ENCODE measurements around the gene UBE2E2.

The UBE2E2 gene

DNA sequence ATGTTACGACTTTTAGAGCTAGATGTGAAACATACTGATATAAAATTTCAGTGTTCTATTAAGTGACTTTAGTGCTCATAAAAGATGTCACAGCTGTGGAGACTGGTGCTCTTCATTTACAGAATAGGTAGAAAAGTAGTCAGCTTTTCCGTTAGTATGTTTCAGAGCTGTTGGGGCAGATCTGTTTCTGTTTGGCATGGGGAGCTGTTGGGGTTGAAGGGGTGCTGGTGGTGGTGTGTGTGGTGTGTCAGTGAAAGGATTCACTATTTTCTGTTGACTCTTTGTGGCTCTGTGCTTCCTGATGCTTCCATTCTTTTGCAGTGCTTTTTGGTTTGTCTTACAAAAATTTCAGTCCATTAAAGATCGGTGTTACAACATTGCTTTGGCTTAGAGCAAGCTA lies 3.2 kb downstream of the UBE2E2 start:
- H3K4me1 ChIP-seq (ENCODE audit: control insufficient read depth in 2 of 2, insufficient read depth in 1 of 2, low read depth in 1 of 2, low read length in 2 of 2): peaks cover 3 to 9% of the 10 kb centered on the region in 2 donors
- WGBS, 2 donors (ENCODE audit: extremely low coverage in 2 of 2, insufficient read length in 2 of 2, insufficient replicate concordance in 1 of 2): no CpG with 5 or more reads among the region's 3 CpGs
- DNase-seq (ENCODE audit: low spot score): no peak

DNA sequence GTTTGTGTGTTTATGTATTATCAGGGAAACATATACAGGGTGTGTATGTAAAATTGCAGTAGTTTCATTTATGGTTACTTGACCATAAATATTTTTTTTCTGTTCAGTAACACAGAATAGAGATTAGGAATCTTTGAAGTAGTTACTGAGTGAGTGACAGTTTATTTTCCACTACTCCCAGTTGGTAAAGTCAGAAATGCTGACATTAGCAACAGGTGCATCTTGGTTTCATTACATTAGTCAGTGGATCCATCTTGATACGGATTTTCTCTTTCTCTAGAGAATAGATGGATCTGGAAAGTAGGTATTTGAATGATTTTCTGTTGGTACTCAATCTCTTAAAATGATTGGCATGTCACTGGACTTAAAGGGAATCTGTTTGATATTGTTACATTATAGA lies 6.0 kb downstream of the UBE2E2 start:
- no peak overlapping the region for H3K4me2 ChIP-seq (ENCODE audit: insufficient read depth, low read length, poor library complexity, severe bottlenecking)
- H3K36me3 ChIP-seq (replicated peaks in 1 of 2; ENCODE audit: control insufficient read depth in 2 of 2, insufficient read depth in 2 of 2, low read length in 2 of 2): no peaks in the 10 kb centered on the region
- no peak overlapping the region for H2AK5ac ChIP-seq (ENCODE audit: low read depth, low read length)
- no peak overlapping the region for H3K23ac ChIP-seq (ENCODE audit: low read depth, low read length, poor library complexity)
- H3K27me3 ChIP-seq (ENCODE audit: control insufficient read depth in 3 of 3, insufficient read depth in 3 of 3, low read depth in 1 of 3, low read length in 3 of 3): no peaks in the 10 kb centered on the region
- H4K8ac ChIP-seq (ENCODE audit: low read depth, low read length): no peak overlapping the region
- no peak overlapping the region for H2BK120ac ChIP-seq (ENCODE audit: low read depth, low read length)
- H3K4me1 ChIP-seq (ENCODE audit: control insufficient read depth in 2 of 2, insufficient read depth in 1 of 2, low read depth in 1 of 2, low read length in 2 of 2): peaks cover 0 to 9% of the 10 kb centered on the region in 2 donors
- no peak overlapping the region for H2BK5ac ChIP-seq (ENCODE audit: low read length)
- no peak overlapping the region for H3K4ac ChIP-seq (ENCODE audit: low read length)
- no peaks in the 10 kb centered on the region for H3K9me3 ChIP-seq (replicated peaks in 1 of 2; ENCODE audit: control insufficient read depth in 2 of 2, insufficient read depth in 1 of 2, low read depth in 1 of 2, low read length in 2 of 2)
- H3K27ac ChIP-seq (replicated peaks; ENCODE audit: low read length): no peak overlapping the region
- H2BK15ac ChIP-seq (ENCODE audit: low read length): no peak overlapping the region
- H3K4me3 ChIP-seq (ENCODE audit: low read length in 2 of 2): no peak overlapping the region
- H3K18ac ChIP-seq (ENCODE audit: low read length): no peak overlapping the region
- peaks cover 2% of the 10 kb centered on the region for H3K79me1 ChIP-seq (ENCODE audit: low read depth, low read length)
- no peak overlapping the region for H3K9ac ChIP-seq (ENCODE audit: low read depth, low read length, poor library complexity)
- H2AFZ ChIP-seq (ENCODE audit: low read length): no peak overlapping the region
- H3K14ac ChIP-seq (ENCODE audit: low read length): no peak overlapping the region
- no CpG with 5 or more reads among the region's 1 CpG for WGBS, 2 donors (ENCODE audit: extremely low coverage in 2 of 2, insufficient read length in 2 of 2, insufficient replicate concordance in 1 of 2)
- H4K91ac ChIP-seq (ENCODE audit: low read depth, low read length, poor library complexity): no peak overlapping the region
- no peak for DNase-seq (ENCODE audit: low spot score)
- H2BK12ac ChIP-seq (ENCODE audit: low read length): no peak overlapping the region

More for the DNA sequence above, 3.2 kb downstream of the UBE2E2 start:
- Histone ChIP-seq H2BK5ac (ENCODE audit: low read length) (no peak overlapping the region), H4K91ac (ENCODE audit: low read depth, low read length, poor library complexity) (no peak overlapping the region), H3K14ac (ENCODE audit: low read length) (no peak overlapping the region), H3K27me3 (ENCODE audit: control insufficient read depth in 3 of 3, insufficient read depth in 3 of 3, low read depth in 1 of 3, low read length in 3 of 3) (peaks cover 0 to 13% (median 2%) of the 10 kb centered on the region in 3 experiments), H3K23ac (ENCODE audit: low read depth, low read length, poor library complexity) (no peak overlapping the region), H2BK12ac (ENCODE audit: low read length) (no peak overlapping the region), H2AK5ac (ENCODE audit: low read depth, low read length) (no peak overlapping the region), H2BK15ac (ENCODE audit: low read length) (no peak overlapping the region), H3K9me3 (replicated peaks in 1 of 2; ENCODE audit: control insufficient read depth in 2 of 2, insufficient read depth in 1 of 2, low read depth in 1 of 2, low read length in 2 of 2) (no peaks in the 10 kb centered on the region), H3K36me3 (replicated peaks in 1 of 2; ENCODE audit: control insufficient read depth in 2 of 2, insufficient read depth in 2 of 2, low read length in 2 of 2) (no peaks in the 10 kb centered on the region), H3K4me2 (ENCODE audit: insufficient read depth, low read length, poor library complexity, severe bottlenecking) (no peak overlapping the region), H2BK120ac (ENCODE audit: low read depth, low read length) (no peak overlapping the region), H2AFZ (ENCODE audit: low read length) (no peak overlapping the region), H3K4me3 (ENCODE audit: low read length in 2 of 2) (no peak overlapping the region), H3K9ac (ENCODE audit: low read depth, low read length, poor library complexity) (no peak overlapping the region), H3K18ac (ENCODE audit: low read length) (no peak overlapping the region), H3K4ac (ENCODE audit: low read length) (no peak overlapping the region), H3K27ac (replicated peaks; ENCODE audit: low read length) (no peak overlapping the region), H4K8ac (ENCODE audit: low read depth, low read length) (no peak overlapping the region), H3K79me1 (ENCODE audit: low read depth, low read length) (peaks cover 2% of the 10 kb centered on the region)

DNA sequence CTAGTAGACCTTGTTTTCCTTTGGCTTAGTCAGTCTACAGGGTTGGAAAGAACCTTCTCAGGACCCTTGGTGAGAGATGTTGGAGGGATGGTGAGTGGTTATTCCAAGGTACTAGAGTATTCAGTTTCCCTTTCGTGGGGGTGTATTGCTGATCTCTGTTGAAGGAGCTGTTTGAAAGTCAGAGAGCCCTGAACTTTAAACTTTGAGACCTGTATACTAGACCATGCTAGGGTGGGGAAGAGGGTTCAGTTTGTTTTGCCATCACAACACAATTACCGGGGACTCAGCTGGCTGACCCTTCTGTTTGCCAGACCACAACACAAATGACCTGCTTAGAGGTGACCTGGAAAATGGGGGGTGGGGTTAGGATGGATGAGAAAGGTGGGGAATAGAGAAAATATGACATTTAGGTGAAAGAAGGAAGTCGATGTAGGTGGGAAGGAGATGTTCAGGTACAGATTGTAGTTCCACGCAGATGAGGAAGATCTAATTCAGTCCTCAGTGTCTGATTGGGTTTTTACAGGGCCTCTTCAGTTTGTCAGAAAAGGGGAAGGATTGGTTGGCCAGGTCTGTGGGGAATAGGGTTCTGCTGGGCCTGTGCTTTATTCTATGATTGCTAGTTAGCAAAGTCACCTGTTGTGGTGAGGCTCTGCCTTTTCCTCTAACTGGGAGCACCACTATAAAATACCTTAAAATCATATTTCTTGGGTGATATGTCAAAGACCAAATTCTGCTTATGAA lies 6.8 kb downstream of the UBE2E2 start:
- H2AFZ ChIP-seq (ENCODE audit: low read length): no peak overlapping the region
- no peak overlapping the region for H2BK12ac ChIP-seq (ENCODE audit: low read length)
- no peak overlapping the region for H4K8ac ChIP-seq (ENCODE audit: low read depth, low read length)
- no peak overlapping the region for H2AK5ac ChIP-seq (ENCODE audit: low read depth, low read length)
- H2BK5ac ChIP-seq (ENCODE audit: low read length): no peak overlapping the region
- peaks cover 2% of the 10 kb centered on the region for H3K79me1 ChIP-seq (ENCODE audit: low read depth, low read length)
- no peak overlapping the region for H4K91ac ChIP-seq (ENCODE audit: low read depth, low read length, poor library complexity)
- H3K9me3 ChIP-seq (replicated peaks in 1 of 2; ENCODE audit: control insufficient read depth in 2 of 2, insufficient read depth in 1 of 2, low read depth in 1 of 2, low read length in 2 of 2): no peaks in the 10 kb centered on the region
- WGBS, 2 donors (ENCODE audit: extremely low coverage in 2 of 2, insufficient read length in 2 of 2, insufficient replicate concordance in 1 of 2): 100% methylated on average over 1 of the region's 4 CpGs
- no peak overlapping the region for H3K4me3 ChIP-seq (ENCODE audit: low read length in 2 of 2)
- H3K27ac ChIP-seq (replicated peaks; ENCODE audit: low read length): no peak overlapping the region
- H3K9ac ChIP-seq (ENCODE audit: low read depth, low read length, poor library complexity): no peak overlapping the region
- no peaks in the 10 kb centered on the region for H3K27me3 ChIP-seq (ENCODE audit: control insufficient read depth in 3 of 3, insufficient read depth in 3 of 3, low read depth in 1 of 3, low read length in 3 of 3)
- DNase-seq (ENCODE audit: low spot score): no peak
- no peak overlapping the region for H2BK15ac ChIP-seq (ENCODE audit: low read length)
- no peak overlapping the region for H2BK120ac ChIP-seq (ENCODE audit: low read depth, low read length)
- no peak overlapping the region for H3K14ac ChIP-seq (ENCODE audit: low read length)
- no peak overlapping the region for H3K18ac ChIP-seq (ENCODE audit: low read length)
- no peak overlapping the region for H3K4me2 ChIP-seq (ENCODE audit: insufficient read depth, low read length, poor library complexity, severe bottlenecking)
- H3K23ac ChIP-seq (ENCODE audit: low read depth, low read length, poor library complexity): no peak overlapping the region
- no peak overlapping the region for H3K4ac ChIP-seq (ENCODE audit: low read length)
- peaks cover 0 to 5% of the 10 kb centered on the region in 2 donors for H3K4me1 ChIP-seq (ENCODE audit: control insufficient read depth in 2 of 2, insufficient read depth in 1 of 2, low read depth in 1 of 2, low read length in 2 of 2)
- no peaks in the 10 kb centered on the region for H3K36me3 ChIP-seq (replicated peaks in 1 of 2; ENCODE audit: control insufficient read depth in 2 of 2, insufficient read depth in 2 of 2, low read length in 2 of 2)

DNA sequence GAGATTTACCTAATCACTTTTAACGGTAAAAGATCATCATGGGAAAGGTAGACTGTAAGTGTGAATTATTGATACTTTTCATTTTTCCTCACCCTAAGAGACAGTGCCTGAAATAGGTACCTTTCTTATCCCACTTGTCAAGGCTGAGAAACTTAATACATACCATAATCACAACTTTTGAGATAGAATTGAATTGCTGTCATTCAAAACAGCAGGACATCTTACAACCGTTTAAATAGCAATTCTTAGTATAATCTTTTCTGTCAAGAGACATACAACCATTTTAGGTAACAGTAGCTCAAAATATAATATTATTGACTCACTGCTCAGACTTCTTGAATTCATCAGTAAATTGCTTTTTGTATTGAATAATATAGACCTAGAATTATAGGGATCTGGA lies 10.7 kb downstream of the UBE2E2 start:
- no peak overlapping the region for H3K4ac ChIP-seq (ENCODE audit: low read length)
- H2BK5ac ChIP-seq (ENCODE audit: low read length): no peak overlapping the region
- H2AK5ac ChIP-seq (ENCODE audit: low read depth, low read length): no peak overlapping the region
- no peak overlapping the region for H2AFZ ChIP-seq (ENCODE audit: low read length)
- no peaks in the 10 kb centered on the region for H3K27me3 ChIP-seq (ENCODE audit: control insufficient read depth in 3 of 3, insufficient read depth in 3 of 3, low read depth in 1 of 3, low read length in 3 of 3)
- no peak overlapping the region for H2BK15ac ChIP-seq (ENCODE audit: low read length)
- no peak overlapping the region for H3K18ac ChIP-seq (ENCODE audit: low read length)
- no peak for DNase-seq (ENCODE audit: low spot score)
- no peak overlapping the region for H4K91ac ChIP-seq (ENCODE audit: low read depth, low read length, poor library complexity)
- H2BK120ac ChIP-seq (ENCODE audit: low read depth, low read length): no peak overlapping the region
- H3K36me3 ChIP-seq (replicated peaks in 1 of 2; ENCODE audit: control insufficient read depth in 2 of 2, insufficient read depth in 2 of 2, low read length in 2 of 2): no peaks in the 10 kb centered on the region
- no peaks in the 10 kb centered on the region for H3K4me1 ChIP-seq (ENCODE audit: control insufficient read depth in 2 of 2, insufficient read depth in 1 of 2, low read depth in 1 of 2, low read length in 2 of 2)
- WGBS, 2 donors (ENCODE audit: extremely low coverage in 2 of 2, insufficient read length in 2 of 2, insufficient replicate concordance in 1 of 2): no CpG with 5 or more reads among the region's 2 CpGs
- H3K9ac ChIP-seq (ENCODE audit: low read depth, low read length, poor library complexity): no peak overlapping the region
- no peaks in the 10 kb centered on the region for H3K9me3 ChIP-seq (replicated peaks in 1 of 2; ENCODE audit: control insufficient read depth in 2 of 2, insufficient read depth in 1 of 2, low read depth in 1 of 2, low read length in 2 of 2)
- H2BK12ac ChIP-seq (ENCODE audit: low read length): no peak overlapping the region
- H4K8ac ChIP-seq (ENCODE audit: low read depth, low read length): no peak overlapping the region
- H3K23ac ChIP-seq (ENCODE audit: low read depth, low read length, poor library complexity): no peak overlapping the region
- no peaks in the 10 kb centered on the region for H3K79me1 ChIP-seq (ENCODE audit: low read depth, low read length)
- H3K27ac ChIP-seq (replicated peaks; ENCODE audit: low read length): no peak overlapping the region
- H3K4me2 ChIP-seq (ENCODE audit: insufficient read depth, low read length, poor library complexity, severe bottlenecking): no peak overlapping the region
- H3K14ac ChIP-seq (ENCODE audit: low read length): no peak overlapping the region
- H3K4me3 ChIP-seq (ENCODE audit: low read length in 2 of 2): no peak overlapping the region
